Gastroesophageal sphincter (tissue), 3 donors: Measurements from ENCODE around the gene UCHL5.

Experiments
- EP300 ChIP-seq: sonication (generic); formaldehyde crosslinking; IDR thresholded peaks from one replicate; pipeline ENCODE4 v1.6.1; 2017; ENCODE audit warnings: antibody characterized with exemption, mild to moderate bottlenecking
- POLR2AphosphoS5 ChIP-seq: sonication (generic); formaldehyde crosslinking; IDR thresholded peaks from one replicate; pipeline ENCODE4 v1.6.1; 2017; ENCODE audit warnings: antibody characterized with exemption
- TF ChIP-seq, protein P1 (sequence below), 4 experiments: fragments of 200-600 bp in 2 of 4; fragments of 450-650 bp in 2 of 4; sonication (generic) in 1 of 4; IDR thresholded peaks; one replicate each; pipeline ENCODE4 v1.5.1; 2017 to 2019; ENCODE audit warnings: antibody characterized with exemption in 4 of 4, mild to moderate bottlenecking in 2 of 4, moderate library complexity in 2 of 4

DNA sequence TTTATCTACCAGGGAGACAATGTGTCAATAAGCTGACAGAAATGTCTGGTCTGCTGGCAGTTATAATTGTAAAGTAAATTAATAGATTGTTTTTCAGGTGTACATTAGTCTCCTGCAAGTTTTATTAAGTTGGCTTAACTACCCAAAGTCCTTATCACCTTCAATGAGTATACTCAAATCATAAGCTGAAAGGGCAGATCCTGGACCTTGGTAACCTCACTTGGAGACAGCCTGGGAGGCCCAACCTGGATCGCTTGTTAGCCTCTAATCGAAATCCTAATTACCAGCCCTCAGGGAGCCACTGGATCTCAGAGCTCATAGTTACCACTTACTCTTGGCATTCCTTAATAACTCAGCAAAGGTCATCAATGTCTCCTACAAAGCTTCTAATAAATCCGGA lies 49.7 kb downstream of the UCHL5 start:
- TF ChIP-seq, protein P1, sequence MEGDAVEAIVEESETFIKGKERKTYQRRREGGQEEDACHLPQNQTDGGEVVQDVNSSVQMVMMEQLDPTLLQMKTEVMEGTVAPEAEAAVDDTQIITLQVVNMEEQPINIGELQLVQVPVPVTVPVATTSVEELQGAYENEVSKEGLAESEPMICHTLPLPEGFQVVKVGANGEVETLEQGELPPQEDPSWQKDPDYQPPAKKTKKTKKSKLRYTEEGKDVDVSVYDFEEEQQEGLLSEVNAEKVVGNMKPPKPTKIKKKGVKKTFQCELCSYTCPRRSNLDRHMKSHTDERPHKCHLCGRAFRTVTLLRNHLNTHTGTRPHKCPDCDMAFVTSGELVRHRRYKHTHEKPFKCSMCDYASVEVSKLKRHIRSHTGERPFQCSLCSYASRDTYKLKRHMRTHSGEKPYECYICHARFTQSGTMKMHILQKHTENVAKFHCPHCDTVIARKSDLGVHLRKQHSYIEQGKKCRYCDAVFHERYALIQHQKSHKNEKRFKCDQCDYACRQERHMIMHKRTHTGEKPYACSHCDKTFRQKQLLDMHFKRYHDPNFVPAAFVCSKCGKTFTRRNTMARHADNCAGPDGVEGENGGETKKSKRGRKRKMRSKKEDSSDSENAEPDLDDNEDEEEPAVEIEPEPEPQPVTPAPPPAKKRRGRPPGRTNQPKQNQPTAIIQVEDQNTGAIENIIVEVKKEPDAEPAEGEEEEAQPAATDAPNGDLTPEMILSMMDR (IDR thresholded peaks at IDR 0.05): no peak
- TF ChIP-seq POLR2AphosphoS5: no peak
- TF ChIP-seq EP300: no peak
